Spleen (tissue), 7 donors: ENCODE data around the gene AP1B1.

Experiments
- POLR2AphosphoS5 ChIP-seq, 3 donors: sonication (generic); formaldehyde crosslinking; IDR thresholded peaks; one replicate each; pipeline ENCODE4 v1.5.1; 2017; ENCODE audit warnings: antibody characterized with exemption in 3 of 3
- TF ChIP-seq, protein P1 (sequence below), 11 experiments: fragments of 200-600 bp in 7 of 11; fragments of 450-650 bp in 4 of 11; sonication (generic) in 4 of 11; IDR thresholded peaks in 8 of 11; conservative IDR thresholded peaks in 3 of 11; 1 replicate in 7 of 11; 2 replicates in 4 of 11; pipeline versions ENCODE4 v1.4.0 to v1.8.0; 2016 to 2021; ENCODE audit warnings: antibody characterized with exemption in 11 of 11, inconsistent platforms in 4 of 11, mild to moderate bottlenecking in 1 of 11
- donor health status: DM: no; HTN: no; CAD: no; lungs with moderate emphysema.
- donor health status: DM: no; HTN: no; CAD: no.
- donor health status: DM: no; HTN: no; CAD: no.

DNA sequence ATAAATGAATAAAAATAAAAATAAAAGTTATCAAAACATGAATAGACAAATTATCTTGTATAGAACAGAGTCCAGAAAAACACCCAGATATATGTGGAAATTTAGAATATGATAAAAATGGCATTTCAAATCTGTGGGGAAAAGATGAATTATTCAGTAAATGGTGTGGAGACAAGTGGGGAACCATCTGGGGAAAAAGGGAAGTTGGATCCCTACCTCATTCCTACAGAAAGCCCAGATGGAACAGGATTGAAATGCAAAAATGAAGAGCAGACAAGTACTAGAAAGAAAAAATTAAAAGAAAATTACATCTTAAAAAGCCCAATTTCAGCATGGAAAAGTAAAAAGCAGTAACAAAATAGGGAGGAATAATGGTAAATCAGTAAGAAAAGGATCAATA, 64.7 kb downstream of the AP1B1 start:
- TF ChIP-seq, protein P1, sequence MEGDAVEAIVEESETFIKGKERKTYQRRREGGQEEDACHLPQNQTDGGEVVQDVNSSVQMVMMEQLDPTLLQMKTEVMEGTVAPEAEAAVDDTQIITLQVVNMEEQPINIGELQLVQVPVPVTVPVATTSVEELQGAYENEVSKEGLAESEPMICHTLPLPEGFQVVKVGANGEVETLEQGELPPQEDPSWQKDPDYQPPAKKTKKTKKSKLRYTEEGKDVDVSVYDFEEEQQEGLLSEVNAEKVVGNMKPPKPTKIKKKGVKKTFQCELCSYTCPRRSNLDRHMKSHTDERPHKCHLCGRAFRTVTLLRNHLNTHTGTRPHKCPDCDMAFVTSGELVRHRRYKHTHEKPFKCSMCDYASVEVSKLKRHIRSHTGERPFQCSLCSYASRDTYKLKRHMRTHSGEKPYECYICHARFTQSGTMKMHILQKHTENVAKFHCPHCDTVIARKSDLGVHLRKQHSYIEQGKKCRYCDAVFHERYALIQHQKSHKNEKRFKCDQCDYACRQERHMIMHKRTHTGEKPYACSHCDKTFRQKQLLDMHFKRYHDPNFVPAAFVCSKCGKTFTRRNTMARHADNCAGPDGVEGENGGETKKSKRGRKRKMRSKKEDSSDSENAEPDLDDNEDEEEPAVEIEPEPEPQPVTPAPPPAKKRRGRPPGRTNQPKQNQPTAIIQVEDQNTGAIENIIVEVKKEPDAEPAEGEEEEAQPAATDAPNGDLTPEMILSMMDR (IDR thresholded peaks at IDR 0.05 in 8 of 11, conservative IDR thresholded peaks at IDR 0.05 in 3 of 11) = no peak
- no peak for TF ChIP-seq POLR2AphosphoS5 (IDR thresholded peaks at IDR 0.05)
